HUDEP-2 (cell line): ENCODE results near the gene PRR35.

Experiments
- DNase-seq, 76 experiments: peaks; one replicate each; lab custom pipeline; 2025; ENCODE audit not compliant: unreplicated experiment in 76 of 76; lab: John Stamatoyannopoulos, UW

PRR35 gene

GRCh38 chr16:577796-578195 is 17.6 kb downstream of the PRR35 start:
- no peak for DNase-seq

- DNase-seq: no peak
These were observed 18.2 kb downstream of the PRR35 start for GRCh38 chr16:578232-578869.

GRCh38 chr16:578870-579405 is 18.7 kb downstream of the PRR35 start:
- peak in 74 of 76 experiments; percentile 6 to 88 (median 75) for DNase-seq

GRCh38 chr16:580141-580945 is 20.1 kb downstream of the PRR35 start:
- no peak for DNase-seq

- DNase-seq: no peak
These were observed 20.8 kb downstream of the PRR35 start for GRCh38 chr16:580946-581498.

GRCh38 chr16:582218-582613 is 22.0 kb downstream of the PRR35 start:
- no peak for DNase-seq

- no peak for DNase-seq
These were observed 22.6 kb downstream of the PRR35 start for GRCh38 chr16:582614-583331.

GRCh38 chr16:583470-583814 is 23.2 kb downstream of the PRR35 start:
- DNase-seq: no peak

- peak in 5 of 76 experiments; percentile 10 to 41 (median 26) for DNase-seq
These were observed 23.8 kb downstream of the PRR35 start for GRCh38 chr16:583815-584591.

GRCh38 chr16:585351-585750 is 25.2 kb downstream of the PRR35 start:
- peak in 21 of 76 experiments; percentile 14 to 59 (median 31) for DNase-seq

- peak in 7 of 76 experiments; percentile 16 to 58 (median 46) for DNase-seq
These were observed 26.0 kb downstream of the PRR35 start for GRCh38 chr16:586047-586644.

- peak in 15 of 76 experiments; percentile 19 to 58 (median 30) for DNase-seq
These were observed 26.7 kb downstream of the PRR35 start for GRCh38 chr16:586645-587590.

GRCh38 chr16:588639-588888 is 28.4 kb downstream of the PRR35 start:
- peak in 41 of 76 experiments; percentile 15 to 71 (median 46) for DNase-seq

GRCh38 chr16:588889-589657 is 28.9 kb downstream of the PRR35 start:
- peak in 75 of 76 experiments; percentile 60 to 100 (median 94) for DNase-seq

GRCh38 chr16:589658-590187 is 29.5 kb downstream of the PRR35 start, which contains the start of gene RAB40C:
TSS of gene RAB40C (plus strand) at chr16:590066. CDS start at chr16:590292, 226 bp downstream.
- peak; percentile 50 to 100 (median 97) for DNase-seq

- DNase-seq: peak in 1 of 76 experiments; percentile 61
These were observed 30.1 kb downstream of the PRR35 start for GRCh38 chr16:590188-590814.

GRCh38 chr16:590815-591200 is 30.6 kb downstream of the PRR35 start:
- DNase-seq: no peak
